Gastrocnemius medialis (tissue), 4 donors: ENCODE data around the gene S100A11. TPM values are rescaled to one million over a fixed set of nuclear protein-coding genes. Genes with fewer than 3 reads are reported as not detected.
"Not testable (repeated sequence)": the region's sequence is repeated elsewhere in the genome, so short reads cannot be mapped to it uniquely, and the experiment has no call there.

Source experiments
- ATAC-seq, 2 donors: fragments of 150-250 bp; one replicate each; pipeline ENCODE4 v1.9.1; 2016
- DNase-seq, 2 donors: peaks; one replicate each; pipeline ENCODE4 v3.0.0-alpha.2; 2019
- H3K27ac ChIP-seq, 4 donors: fragments of 200-600 bp; sonication (generic); 1 replicate in 1 of 4; 2 replicates in 3 of 4; pipeline ENCODE4 v1.5.1; 2016 to 2018; ENCODE audit warnings: mild to moderate bottlenecking in 2 of 4, moderate library complexity in 1 of 4
- H3K27me3 ChIP-seq, 3 donors: fragments of 200-600 bp; sonication (generic) in 2 of 3; 1 replicate in 1 of 3; 2 replicates in 2 of 3; pipeline versions ENCODE4 v1.5.1 to v1.6.0; 2016 to 2019; ENCODE audit warnings: mild to moderate bottlenecking in 1 of 3, moderate library complexity in 1 of 3
- H3K36me3 ChIP-seq, 2 donors: fragments of 200-600 bp; sonication (generic) in 1 of 2; one replicate each; pipeline ENCODE4 v1.5.1; 2017 to 2018
- H3K4me1 ChIP-seq, 2 donors: fragments of 200-600 bp; sonication (generic) in 1 of 2; one replicate each; pipeline ENCODE4 v1.5.1; 2016 to 2017; ENCODE audit warnings: mild to moderate bottlenecking in 2 of 2
- H3K4me3 ChIP-seq, 4 donors: fragments of 200-600 bp; sonication (generic) in 3 of 4; 1 replicate in 1 of 4; 2 replicates in 3 of 4; pipeline ENCODE4 v1.5.1; 2016 to 2019; ENCODE audit warnings: mild to moderate bottlenecking in 2 of 4
- H3K9me3 ChIP-seq, 3 donors: fragments of 200-600 bp; sonication (generic) in 2 of 3; 1 replicate in 1 of 3; 2 replicates in 2 of 3; pipeline ENCODE4 v1.5.1; 2016 to 2019
- POLR2A ChIP-seq, 2 donors: fragments of 450-650 bp; IDR thresholded peaks; one replicate each; pipeline ENCODE4 v1.6.1; 2017; ENCODE audit warnings: antibody characterized with exemption in 2 of 2, mild to moderate bottlenecking in 2 of 2, moderate library complexity in 2 of 2
- in situ Hi-C, 4 donors: fragments of 200-750 bp; cut with MboI; loops; one replicate each; pipeline versions ENCODE4 v1.15.0 to v1.8.0; 2017; ENCODE audit warnings: low sequenced_read_pairs in 4 of 4
- intact Hi-C: fragments of 100-400 bp; cut with DNase I; formaldehyde crosslinking; loops from one replicate; pipeline ENCODE4 v1.15.1; 2023; ENCODE audit warnings: low total_unique reads
- total RNA-seq, 4 donors: library from RNA; depleted of rRNA; stranded (reverse); fragments of >200 nt; gene quantifications; one replicate each; pipeline versions ENCODE4 v1.1.0 to v1.2.3, GENCODE V29; 2016
- TF ChIP-seq, protein P1 (sequence below), 5 experiments: fragments of 450-650 bp in 3 of 5; fragments of 200-600 bp in 2 of 5; sonication (generic) in 2 of 5; IDR thresholded peaks in 4 of 5; conservative IDR thresholded peaks in 1 of 5; 1 replicate in 4 of 5; 2 replicates in 1 of 5; pipeline ENCODE4 v1.5.1; 2016 to 2019; ENCODE audit warnings: antibody characterized with exemption in 5 of 5, mild to moderate bottlenecking in 3 of 5, moderate library complexity in 3 of 5

S100A11 gene
- total RNA-seq, result 10 to 100 TPM in 3 of 4 donors, 1 to 10 TPM in 1; 8.4 to 66.2 (median 29.8) TPM

- in situ Hi-C loops (no loop called here), intact Hi-C loops (loop anchor here (5.0 kb wide), 1 partner anchor 39 kb away; no protein-coding TSS in a partner anchor)
- TF ChIP-seq, protein P1, sequence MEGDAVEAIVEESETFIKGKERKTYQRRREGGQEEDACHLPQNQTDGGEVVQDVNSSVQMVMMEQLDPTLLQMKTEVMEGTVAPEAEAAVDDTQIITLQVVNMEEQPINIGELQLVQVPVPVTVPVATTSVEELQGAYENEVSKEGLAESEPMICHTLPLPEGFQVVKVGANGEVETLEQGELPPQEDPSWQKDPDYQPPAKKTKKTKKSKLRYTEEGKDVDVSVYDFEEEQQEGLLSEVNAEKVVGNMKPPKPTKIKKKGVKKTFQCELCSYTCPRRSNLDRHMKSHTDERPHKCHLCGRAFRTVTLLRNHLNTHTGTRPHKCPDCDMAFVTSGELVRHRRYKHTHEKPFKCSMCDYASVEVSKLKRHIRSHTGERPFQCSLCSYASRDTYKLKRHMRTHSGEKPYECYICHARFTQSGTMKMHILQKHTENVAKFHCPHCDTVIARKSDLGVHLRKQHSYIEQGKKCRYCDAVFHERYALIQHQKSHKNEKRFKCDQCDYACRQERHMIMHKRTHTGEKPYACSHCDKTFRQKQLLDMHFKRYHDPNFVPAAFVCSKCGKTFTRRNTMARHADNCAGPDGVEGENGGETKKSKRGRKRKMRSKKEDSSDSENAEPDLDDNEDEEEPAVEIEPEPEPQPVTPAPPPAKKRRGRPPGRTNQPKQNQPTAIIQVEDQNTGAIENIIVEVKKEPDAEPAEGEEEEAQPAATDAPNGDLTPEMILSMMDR (IDR thresholded peaks at IDR 0.05 in 4 of 5, conservative IDR thresholded peaks at IDR 0.05 in 1 of 5), result no peak
- peak; percentile 73 to 84 for TF ChIP-seq POLR2A (IDR thresholded peaks at IDR 0.05)
- H3K27me3 ChIP-seq, result peaks cover 2 to 16% (median 9%) of the 10 kb centered on the region in 3 donors
- peak; percentile 80 to 84 for ATAC-seq
- peak within 1 kb of the TSS; percentile 76 to 84 (median 80) for H3K27ac ChIP-seq
- H3K4me3 ChIP-seq, result peak within 1 kb of the TSS; percentile 60 to 69 (median 64)
- peaks cover 0 to 10% of the 10 kb centered on the region in 2 donors for H3K36me3 ChIP-seq
- DNase-seq, result peak; percentile 57 to 68
- peaks cover 3 to 17% of the 10 kb centered on the region in 2 donors for H3K4me1 ChIP-seq
- no peaks in the 10 kb centered on the region for H3K9me3 ChIP-seq
Observed at GRCh38 chr1:152036267-152037216, at the start of gene S100A11. TSS of gene S100A11 (minus strand) at chr1:152037004. CDS start at chr1:152036915, 89 bp downstream.

DNA sequence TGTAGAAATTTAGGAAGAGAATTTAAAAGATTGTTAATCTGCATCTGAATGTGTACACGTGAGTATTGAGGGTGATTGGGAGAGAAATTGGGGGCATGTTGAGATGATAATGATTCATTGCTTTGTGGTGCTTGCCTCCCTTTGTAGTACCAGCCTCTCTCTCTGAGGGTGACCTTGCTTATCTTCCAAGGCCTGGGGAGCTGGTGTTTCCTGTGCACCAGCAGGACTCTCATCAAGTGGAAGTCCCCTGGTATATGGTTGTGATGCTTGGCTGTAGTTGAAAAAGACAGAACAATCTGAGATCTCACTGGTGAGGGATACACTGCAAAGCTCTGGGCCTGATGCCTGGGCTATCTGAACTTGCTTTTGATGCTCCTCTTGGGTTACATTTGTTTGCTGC is 48.0 kb upstream of the S100A11 start:
- H3K27ac ChIP-seq, result no peak overlapping the region
- in situ Hi-C loops, result no loop called here

GRCh38 chr1:152081026-152081425 is 44.2 kb upstream of the S100A11 start:
- H3K9me3 ChIP-seq, intact Hi-C loops, H3K4me3 ChIP-seq, H3K27ac ChIP-seq, H3K27me3 ChIP-seq, in situ Hi-C loops, ATAC-seq, H3K4me1 ChIP-seq, DNase-seq, H3K36me3 ChIP-seq: not testable (repeated sequence)

More for the DNA sequence above, 48.0 kb upstream of the S100A11 start:
- TF ChIP-seq, protein P1 (IDR thresholded peaks at IDR 0.05 in 4 of 5, conservative IDR thresholded peaks at IDR 0.05 in 1 of 5), result no peak
- TF ChIP-seq POLR2A (IDR thresholded peaks at IDR 0.05), result no peak
- Histone ChIP-seq H3K4me3 (no peak overlapping the region), H3K9me3 (no peaks in the 10 kb centered on the region), H3K4me1 (no peaks in the 10 kb centered on the region), H3K27me3 (no peaks in the 10 kb centered on the region), H3K36me3 (no peaks in the 10 kb centered on the region)
- ATAC-seq, result no peak
- no peak for DNase-seq
- intact Hi-C loops, result no loop called here

GRCh38 chr1:152080494-152080893 is 43.7 kb upstream of the S100A11 start:
- H3K4me1 ChIP-seq, H3K27me3 ChIP-seq, H3K9me3 ChIP-seq, H3K27ac ChIP-seq, H3K4me3 ChIP-seq, H3K36me3 ChIP-seq, in situ Hi-C loops, intact Hi-C loops, DNase-seq, ATAC-seq: not testable (repeated sequence)

DNA sequence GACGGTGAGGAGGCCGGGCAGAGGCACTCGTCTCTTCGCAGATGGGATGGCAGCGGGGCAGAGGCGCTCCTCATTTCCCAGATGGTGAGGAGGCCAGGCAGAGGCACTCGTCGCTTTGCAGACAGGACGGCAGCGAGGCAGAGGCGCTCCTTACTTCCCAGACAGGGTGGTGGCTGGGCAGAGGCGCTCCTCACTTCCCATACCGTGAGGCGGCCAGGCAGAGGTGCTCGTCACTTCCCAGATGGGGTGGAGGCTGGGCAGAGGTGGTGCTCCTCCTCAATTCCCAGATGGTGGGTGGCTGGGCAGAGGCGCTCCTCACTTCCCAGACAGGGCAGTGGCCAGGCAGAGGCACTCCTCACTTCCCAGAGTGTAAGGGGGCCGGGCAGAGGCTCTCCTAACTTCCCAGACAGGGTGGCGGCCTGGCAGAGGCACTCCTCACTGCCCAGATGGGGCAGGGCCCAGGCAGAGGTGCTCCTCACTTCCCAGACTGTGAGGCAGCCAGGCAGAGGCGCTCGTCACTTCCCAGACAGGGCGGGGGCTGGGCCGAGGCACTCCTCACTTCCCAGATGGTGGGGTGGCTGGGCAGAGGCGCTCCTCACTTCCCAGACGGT is 42.1 kb upstream of the S100A11 start:
- Histone ChIP-seq H3K9me3 (no peaks in the 10 kb centered on the region), H3K27me3 (peaks cover 0 to 3% (median 0%) of the 10 kb centered on the region in 3 donors), H3K4me1 (no peaks in the 10 kb centered on the region), H3K4me3 (no peak overlapping the region), H3K27ac (no peak overlapping the region), H3K36me3 (no peaks in the 10 kb centered on the region)
- in situ Hi-C loops, result no loop called here
- no peak for ATAC-seq
- no peak for DNase-seq
- intact Hi-C loops, result no loop called here
- TF ChIP-seq, protein P1 (IDR thresholded peaks at IDR 0.05 in 4 of 5, conservative IDR thresholded peaks at IDR 0.05 in 1 of 5), result no peak
- TF ChIP-seq POLR2A (IDR thresholded peaks at IDR 0.05), result no peak
